CD4-positive, alpha-beta T cell treated with Interleukin-6 at 100 ng/mL for 8 hours (primary cell): ENCODE results near the gene GRID1.
"Not testable (repeated sequence)": the region's sequence is repeated elsewhere in the genome, so short reads cannot be mapped to it uniquely, and the experiment has no call there.

ENCODE experiments used
- DNase-seq: peaks from one replicate; pipeline ENCODE4 v3.0.0-alpha.2; 2020; ENCODE audit warnings: mixed read lengths, low spot score

The GRID1 gene

GRCh38 chr10:85993840-85994507 lies 372.6 kb downstream of the GRID1 start:
- no peak for DNase-seq

GRCh38 chr10:85993140-85993539 lies 373.5 kb downstream of the GRID1 start:
- DNase-seq: no peak

- no peak for DNase-seq
Measured at GRCh38 chr10:85992324-85992723, 374.3 kb downstream of the GRID1 start.

GRCh38 chr10:85986777-85987176 lies 379.8 kb downstream of the GRID1 start:
- DNase-seq: no peak

GRCh38 chr10:85983051-85983450 lies 383.5 kb downstream of the GRID1 start:
- DNase-seq: no peak

GRCh38 chr10:85979598-85979997 lies 387.0 kb downstream of the GRID1 start:
- DNase-seq: no peak

- DNase-seq: no peak
Measured at GRCh38 chr10:85978566-85979358, 387.8 kb downstream of the GRID1 start.

GRCh38 chr10:85977642-85978041 lies 389.0 kb downstream of the GRID1 start:
- DNase-seq: no peak

GRCh38 chr10:85976267-85976793 lies 390.3 kb downstream of the GRID1 start:
- DNase-seq: no peak

- DNase-seq: no peak
Measured at GRCh38 chr10:85971494-85971893, 395.1 kb downstream of the GRID1 start.

GRCh38 chr10:85967594-85967993 lies 399.0 kb downstream of the GRID1 start:
- DNase-seq: no peak

GRCh38 chr10:85961479-85962067 lies 405.0 kb downstream of the GRID1 start:
- no peak for DNase-seq

GRCh38 chr10:85961073-85961472 lies 405.5 kb downstream of the GRID1 start:
- no peak for DNase-seq

- no peak for DNase-seq
Measured at GRCh38 chr10:85959239-85959638, 407.4 kb downstream of the GRID1 start.

- DNase-seq: no peak
Measured at GRCh38 chr10:85950921-85951320, 415.7 kb downstream of the GRID1 start.

GRCh38 chr10:85946713-85947326 lies 419.8 kb downstream of the GRID1 start:
- DNase-seq: no peak

- no peak for DNase-seq
Measured at GRCh38 chr10:85936161-85936560, 430.4 kb downstream of the GRID1 start.

GRCh38 chr10:85934586-85934985 lies 432.0 kb downstream of the GRID1 start:
- DNase-seq: no peak

- not testable (repeated sequence) for DNase-seq
Measured at GRCh38 chr10:85929993-85930392, 436.6 kb downstream of the GRID1 start.

- DNase-seq: no peak
Measured at GRCh38 chr10:85927952-85928665, 438.5 kb downstream of the GRID1 start.

- DNase-seq: no peak
Measured at GRCh38 chr10:85926986-85927385, 439.6 kb downstream of the GRID1 start.

GRCh38 chr10:85926136-85926535 lies 440.5 kb downstream of the GRID1 start:
- no peak for DNase-seq
